ENCODE results near the gene KIRREL1.

GRCh38 chr1:158146165-158146564, 152.7 kb downstream of the KIRREL1 start:
- TF ChIP-seq CTCF (conservative IDR thresholded peaks at IDR 0.05), result no peak
- TF ChIP-seq ZFX (IDR thresholded peaks at IDR 0.05), result no peak

Measured in C4-2B (cell line).